Stimulated activated naive CD8-positive, alpha-beta T cell treated with anti-CD3 and anti-CD28 coated beads, Interleukin-15, Interleukin-2, amounts not matched to agents 100 ng/mL and 50 ng/mL, for 24 hours (primary cell): ENCODE results near the gene PRKCB.
A peak's percentile ranks its signal among the peaks of the same experiment; 100 is the strongest.

Experiments used
- H3K27ac Mint-ChIP-seq: one replicate; pipeline ENCODE4 v1.8.0; 2021; ENCODE audit warnings: mild to moderate bottlenecking, mixed read lengths
- H3K27me3 Mint-ChIP-seq: one replicate; pipeline ENCODE4 v1.8.0; 2021; ENCODE audit warnings: mixed read lengths
- H3K36me3 Mint-ChIP-seq: one replicate; pipeline ENCODE4 v1.8.0; 2021; ENCODE audit warnings: low read depth, mixed read lengths
- H3K4me1 Mint-ChIP-seq: one replicate; pipeline ENCODE4 v1.8.0; 2021; ENCODE audit warnings: low read depth, mixed read lengths
- H3K4me3 Mint-ChIP-seq: one replicate; pipeline ENCODE4 v1.8.0; 2021; ENCODE audit warnings: mild to moderate bottlenecking, mixed read lengths
- H3K9me3 Mint-ChIP-seq: one replicate; pipeline ENCODE4 v1.8.0; 2021; ENCODE audit warnings: mixed read lengths

PRKCB gene

GRCh38 chr16:23835390-23836077 lies at the start of gene PRKCB:
Gene PRKCB, plus strand, starts transcription at chr16:23835983.
- Mint-ChIP-seq H3K9me3 (peaks cover 8% of the 10 kb centered on the region), H3K36me3 (peaks cover 27% of the 10 kb centered on the region), H3K4me1 (peaks cover 54% of the 10 kb centered on the region), H3K27me3 (no peaks in the 10 kb centered on the region), H3K4me3 (peak within 1 kb of the TSS; percentile 94), H3K27ac (peak within 1 kb of the TSS; percentile 85)

DNA sequence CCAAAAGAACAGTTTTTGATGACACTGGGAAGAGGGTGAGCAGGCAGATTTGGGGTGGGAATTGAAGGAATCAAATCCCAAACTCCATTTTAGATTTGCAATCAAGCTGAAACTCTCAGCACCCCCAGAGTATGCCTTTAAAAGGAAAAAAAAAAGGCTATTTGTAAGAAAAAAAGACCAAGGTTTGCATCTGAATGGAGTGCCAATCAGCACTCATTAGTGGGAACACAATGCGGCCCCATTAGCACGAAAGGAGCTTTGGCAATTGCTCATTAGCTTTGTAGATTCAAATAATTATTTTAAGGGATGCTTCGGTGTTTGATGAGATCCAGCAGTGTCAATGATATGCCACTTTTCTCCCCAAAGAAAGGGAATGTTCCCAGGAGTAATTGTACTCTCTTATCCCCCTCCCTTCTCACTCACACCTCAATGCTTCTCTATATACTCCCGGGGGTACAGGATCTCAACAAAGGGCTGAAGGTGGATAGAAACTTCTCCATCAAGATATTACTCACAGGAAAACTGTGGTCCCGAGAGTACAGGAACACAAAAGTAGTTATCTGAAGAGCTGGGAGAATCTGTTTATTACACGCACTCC lies 48.7 kb upstream of the PRKCB start:
- H3K9me3 Mint-ChIP-seq, result no peaks in the 10 kb centered on the region
- peaks cover 22% of the 10 kb centered on the region for H3K27me3 Mint-ChIP-seq
- no peaks in the 10 kb centered on the region for H3K36me3 Mint-ChIP-seq
- H3K4me3 Mint-ChIP-seq, result no peak overlapping the region
- no peaks in the 10 kb centered on the region for H3K4me1 Mint-ChIP-seq
- H3K27ac Mint-ChIP-seq, result no peak overlapping the region

DNA sequence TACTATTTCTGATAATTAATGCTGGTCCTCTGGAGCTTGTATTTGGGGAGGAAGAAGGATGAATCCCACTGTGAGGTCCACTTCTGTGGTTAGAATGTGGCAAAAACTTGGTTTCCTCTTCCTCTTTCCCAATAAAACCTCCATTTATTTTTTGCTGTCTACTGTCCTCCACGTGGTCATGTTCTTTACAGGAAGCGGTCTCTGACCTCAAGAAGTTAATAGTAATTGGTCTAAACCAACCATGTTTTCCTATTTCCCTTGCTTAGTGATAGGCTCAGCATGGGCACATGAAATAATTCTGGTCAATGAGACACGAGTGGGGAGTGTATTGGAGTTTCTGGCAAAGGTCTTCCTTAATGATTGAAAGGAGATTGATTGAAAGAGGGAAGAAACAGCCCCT lies 47.1 kb upstream of the PRKCB start:
- no peaks in the 10 kb centered on the region for H3K36me3 Mint-ChIP-seq

GRCh38 chr16:23795378-23795777 lies 40.4 kb upstream of the PRKCB start:
- no peaks in the 10 kb centered on the region for H3K9me3 Mint-ChIP-seq
- no peak overlapping the region for H3K27ac Mint-ChIP-seq
- no peak overlapping the region for H3K4me3 Mint-ChIP-seq
- no peaks in the 10 kb centered on the region for H3K4me1 Mint-ChIP-seq
- no peaks in the 10 kb centered on the region for H3K27me3 Mint-ChIP-seq
- no peaks in the 10 kb centered on the region for H3K36me3 Mint-ChIP-seq

More for the DNA sequence above, 47.1 kb upstream of the PRKCB start:
- H3K4me3 Mint-ChIP-seq, result no peak overlapping the region
- no peaks in the 10 kb centered on the region for H3K9me3 Mint-ChIP-seq
- H3K4me1 Mint-ChIP-seq, result no peaks in the 10 kb centered on the region
- peaks cover 16% of the 10 kb centered on the region for H3K27me3 Mint-ChIP-seq
- H3K27ac Mint-ChIP-seq, result no peak overlapping the region

GRCh38 chr16:23796941-23797340 lies 38.8 kb upstream of the PRKCB start:
- H3K36me3 Mint-ChIP-seq, result no peaks in the 10 kb centered on the region
- no peak overlapping the region for H3K27ac Mint-ChIP-seq
- H3K4me3 Mint-ChIP-seq, result no peak overlapping the region

DNA sequence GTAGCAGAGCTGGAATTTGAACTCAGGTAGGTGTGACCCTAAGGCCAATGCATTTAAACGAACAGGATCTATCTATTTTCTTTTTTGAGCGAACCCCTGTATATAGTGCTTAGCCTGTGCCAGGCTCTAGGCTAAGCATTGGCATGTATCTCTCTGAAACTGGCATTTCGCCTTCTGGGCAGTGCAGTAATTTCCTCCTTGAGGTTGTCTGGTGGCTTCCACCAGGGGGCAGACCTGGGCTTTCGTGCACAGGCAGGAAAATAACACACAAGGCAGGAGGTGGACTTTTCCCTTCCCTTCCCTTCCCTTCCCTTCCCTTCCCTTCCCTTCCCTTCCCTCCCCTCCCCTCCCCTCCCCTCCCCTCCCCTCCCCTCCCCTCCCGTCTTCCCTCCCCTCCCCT lies 34.4 kb upstream of the PRKCB start:
- H3K4me1 Mint-ChIP-seq, result peaks cover 16% of the 10 kb centered on the region
- H3K4me3 Mint-ChIP-seq, result no peak overlapping the region

More at GRCh38 chr16:23796941-23797340, 38.8 kb upstream of the PRKCB start:
- Mint-ChIP-seq H3K4me1 (peaks cover 3% of the 10 kb centered on the region), H3K27me3 (no peaks in the 10 kb centered on the region), H3K9me3 (no peaks in the 10 kb centered on the region)

DNA sequence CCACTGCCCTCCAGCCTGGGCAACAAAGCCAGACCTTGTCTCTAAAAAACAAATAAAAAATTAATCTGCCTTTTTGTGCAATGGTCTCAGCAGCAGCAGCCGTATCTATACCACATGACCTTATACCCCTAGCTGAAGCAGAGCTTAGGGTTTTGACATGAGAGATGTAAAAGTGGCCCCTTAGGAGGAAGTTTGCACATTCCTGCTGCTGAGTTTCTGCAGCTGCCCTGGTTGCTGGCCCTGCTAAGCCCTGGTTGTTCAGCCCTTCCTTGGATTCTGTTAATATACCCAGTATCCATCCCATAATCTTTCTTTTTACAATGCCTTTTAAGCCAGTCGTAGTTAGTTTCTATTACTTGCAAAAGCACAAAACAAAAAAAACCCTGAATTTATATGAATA lies 33.0 kb upstream of the PRKCB start:
- H3K27me3 Mint-ChIP-seq, result no peaks in the 10 kb centered on the region
- no peaks in the 10 kb centered on the region for H3K36me3 Mint-ChIP-seq
- H3K4me3 Mint-ChIP-seq, result no peak overlapping the region
- no peak overlapping the region for H3K27ac Mint-ChIP-seq
- no peaks in the 10 kb centered on the region for H3K9me3 Mint-ChIP-seq
- peaks cover 24% of the 10 kb centered on the region for H3K4me1 Mint-ChIP-seq

More for the DNA sequence above, 34.4 kb upstream of the PRKCB start:
- Mint-ChIP-seq H3K9me3 (no peaks in the 10 kb centered on the region), H3K27ac (no peak overlapping the region), H3K36me3 (no peaks in the 10 kb centered on the region), H3K27me3 (no peaks in the 10 kb centered on the region)

DNA sequence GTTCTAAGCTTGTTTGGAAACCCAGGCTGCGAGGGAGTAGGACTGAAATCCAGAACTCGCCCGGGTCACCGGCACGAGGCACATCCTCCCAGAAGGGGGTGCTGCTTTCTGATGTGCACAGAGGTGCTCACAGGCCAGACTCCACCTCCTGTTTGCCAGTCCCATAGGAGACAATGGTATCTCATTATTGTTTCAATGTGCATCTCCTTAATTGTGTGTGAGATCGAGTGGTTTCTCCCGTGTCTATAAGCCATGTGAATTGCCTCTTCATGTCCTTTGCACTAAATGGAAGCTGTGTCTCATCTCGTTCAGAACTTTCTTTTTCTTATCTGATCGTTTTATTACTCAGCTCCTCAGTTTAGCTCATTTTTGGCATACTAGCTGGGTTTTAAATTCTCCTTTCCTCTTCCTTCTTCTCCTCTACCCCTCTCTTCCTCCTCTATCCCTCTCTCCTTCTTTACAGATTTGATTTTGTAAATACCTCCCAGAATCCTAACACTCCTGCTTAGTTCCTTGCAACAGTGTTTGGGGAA lies 32.1 kb upstream of the PRKCB start:
- Mint-ChIP-seq H3K27me3 (no peaks in the 10 kb centered on the region), H3K36me3 (no peaks in the 10 kb centered on the region), H3K4me1 (peaks cover 24% of the 10 kb centered on the region), H3K27ac (peak overlapping the region; percentile 10), H3K9me3 (no peaks in the 10 kb centered on the region), H3K4me3 (peak overlapping the region; percentile 35)

GRCh38 chr16:23807028-23807427 lies 28.8 kb upstream of the PRKCB start:
- H3K4me3 Mint-ChIP-seq, result no peak overlapping the region
- peak overlapping the region; percentile 16 for H3K27ac Mint-ChIP-seq
- H3K27me3 Mint-ChIP-seq, result peaks cover 3% of the 10 kb centered on the region
- H3K36me3 Mint-ChIP-seq, result no peaks in the 10 kb centered on the region
- H3K9me3 Mint-ChIP-seq, result no peaks in the 10 kb centered on the region
- peaks cover 20% of the 10 kb centered on the region for H3K4me1 Mint-ChIP-seq

DNA sequence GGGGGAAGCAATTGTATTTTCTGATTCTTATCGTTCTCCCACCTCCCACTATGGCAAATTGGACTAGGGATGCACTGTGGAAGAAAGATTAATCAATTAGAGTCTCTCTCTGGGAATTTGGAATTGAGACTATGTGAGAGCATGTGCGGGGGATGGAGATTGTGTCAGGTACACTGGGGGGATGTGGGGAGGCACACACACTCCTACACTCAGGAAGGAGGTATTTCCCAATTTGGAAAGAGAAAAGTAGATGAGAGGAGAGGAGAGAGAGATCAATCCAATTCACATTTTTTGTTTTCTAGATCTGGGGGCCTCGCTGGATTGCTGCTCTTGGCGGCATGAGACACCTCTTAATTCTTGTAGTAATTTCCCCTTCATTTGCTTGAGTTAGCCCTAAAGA lies 14.3 kb upstream of the PRKCB start:
- no peak overlapping the region for H3K4me3 Mint-ChIP-seq
- H3K9me3 Mint-ChIP-seq, result no peaks in the 10 kb centered on the region
- peaks cover 6% of the 10 kb centered on the region for H3K27me3 Mint-ChIP-seq
- peaks cover 14% of the 10 kb centered on the region for H3K4me1 Mint-ChIP-seq
- H3K27ac Mint-ChIP-seq, result no peak overlapping the region
- H3K36me3 Mint-ChIP-seq, result no peaks in the 10 kb centered on the region

DNA sequence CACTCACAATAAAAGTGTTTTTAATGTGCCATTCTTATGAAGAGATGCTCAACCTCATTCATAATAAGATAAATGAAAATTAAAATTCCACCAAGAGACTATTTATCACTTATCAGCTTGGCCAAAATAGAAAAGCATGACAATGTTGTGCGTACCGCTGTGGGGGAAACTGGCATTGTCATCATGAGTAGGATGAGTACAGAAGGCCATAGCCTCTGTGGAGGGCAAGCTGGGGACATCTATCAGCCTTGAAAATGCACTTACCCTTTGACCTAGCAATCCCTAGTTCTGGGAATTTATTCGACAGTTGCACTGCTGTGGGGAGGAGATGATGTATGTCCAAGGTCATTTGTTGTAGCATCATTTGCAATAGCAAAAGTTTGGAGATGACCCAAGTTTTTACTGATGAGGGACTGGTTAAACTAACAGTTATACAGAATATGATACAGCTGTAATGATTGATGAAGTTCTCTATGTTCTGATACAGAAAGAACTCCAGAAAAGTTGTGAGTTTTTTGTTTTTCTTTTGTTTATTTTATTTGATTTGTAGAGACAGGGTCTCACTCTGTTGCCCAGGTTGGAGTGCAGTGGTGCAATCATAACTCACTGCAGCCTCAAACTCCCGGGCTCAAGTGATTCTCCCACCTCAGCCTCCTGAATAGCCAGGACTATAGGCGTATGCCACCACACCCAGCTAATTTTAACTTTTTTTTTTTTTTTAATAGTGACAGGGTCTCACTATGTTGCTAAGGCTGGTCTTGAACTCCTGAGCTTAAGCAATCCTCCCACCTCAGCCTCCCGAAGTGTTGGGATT lies 13.7 kb upstream of the PRKCB start:
- Mint-ChIP-seq H3K4me1 (peaks cover 20% of the 10 kb centered on the region), H3K9me3 (no peaks in the 10 kb centered on the region), H3K27me3 (no peaks in the 10 kb centered on the region), H3K36me3 (no peaks in the 10 kb centered on the region), H3K27ac (no peak overlapping the region), H3K4me3 (no peak overlapping the region)

GRCh38 chr16:23823475-23824384 lies 12.1 kb upstream of the PRKCB start:
- Mint-ChIP-seq H3K36me3 (no peaks in the 10 kb centered on the region), H3K27me3 (no peaks in the 10 kb centered on the region), H3K4me1 (peaks cover 24% of the 10 kb centered on the region), H3K9me3 (no peaks in the 10 kb centered on the region), H3K4me3 (no peak overlapping the region), H3K27ac (peak overlapping the region; percentile 64)

DNA sequence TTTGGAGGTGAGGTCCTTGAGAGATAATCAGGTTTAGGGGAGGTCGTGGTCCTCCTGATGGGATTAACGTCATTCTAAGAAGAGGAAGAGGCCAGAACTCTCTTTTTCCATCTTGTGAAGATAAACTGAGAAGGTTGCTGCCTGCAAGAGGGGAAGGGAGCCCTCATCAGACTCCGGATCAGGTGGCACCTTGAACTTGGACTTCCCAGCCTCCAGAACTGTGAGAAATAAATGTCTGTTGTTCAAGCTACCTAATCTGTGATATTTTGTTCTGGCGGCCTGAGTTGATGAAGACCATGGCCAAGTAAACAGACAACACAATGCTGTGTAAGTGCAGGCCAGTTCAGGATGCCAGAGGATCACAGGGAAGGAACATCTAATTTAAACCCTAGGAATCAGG lies 10.9 kb upstream of the PRKCB start:
- H3K9me3 Mint-ChIP-seq, result no peaks in the 10 kb centered on the region
- peaks cover 4% of the 10 kb centered on the region for H3K36me3 Mint-ChIP-seq
- no peak overlapping the region for H3K4me3 Mint-ChIP-seq
- H3K27ac Mint-ChIP-seq, result no peak overlapping the region
- H3K4me1 Mint-ChIP-seq, result peaks cover 24% of the 10 kb centered on the region
- H3K27me3 Mint-ChIP-seq, result no peaks in the 10 kb centered on the region

DNA sequence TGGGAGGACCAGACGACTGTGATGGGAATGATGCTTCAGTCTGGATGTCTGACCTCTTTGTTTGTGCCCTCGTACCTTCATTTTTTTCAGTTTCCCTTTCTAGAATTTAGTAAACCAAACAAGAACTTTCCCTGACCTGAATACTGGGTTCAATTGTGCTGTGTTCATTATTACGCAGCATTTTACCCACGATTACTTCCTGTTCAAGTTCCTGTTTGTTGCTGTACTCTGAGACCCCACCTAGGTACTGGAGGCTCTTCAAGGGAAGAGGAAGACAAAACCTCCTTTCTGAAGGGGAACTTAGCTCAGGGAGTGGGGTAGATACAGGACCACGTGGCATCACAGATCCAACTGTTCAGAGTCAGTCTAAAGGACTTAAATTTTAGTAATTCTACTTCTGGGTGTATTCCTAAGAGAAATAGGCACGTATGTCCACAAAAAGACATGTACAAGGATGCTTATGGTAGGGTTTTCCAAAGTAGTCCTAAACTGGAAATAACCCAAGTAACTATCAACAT lies 9.2 kb upstream of the PRKCB start:
- H3K4me1 Mint-ChIP-seq, result peaks cover 24% of the 10 kb centered on the region
- H3K27me3 Mint-ChIP-seq, result no peaks in the 10 kb centered on the region
- H3K4me3 Mint-ChIP-seq, result peak overlapping the region; percentile 21
- H3K27ac Mint-ChIP-seq, result peak overlapping the region; percentile 95
- H3K9me3 Mint-ChIP-seq, result peaks cover 14% of the 10 kb centered on the region
- peaks cover 4% of the 10 kb centered on the region for H3K36me3 Mint-ChIP-seq
